HCT116 (cell line): ENCODE results near the gene TUBGCP5. TPM values are rescaled to one million over a fixed set of nuclear protein-coding genes. Genes with fewer than 3 reads are reported as not detected.

Source experiments
- EGR1 ChIP-seq: IDR thresholded peaks from 2 replicates; pipeline ENCODE4 v1.6.1; 2012; ENCODE audit warnings: low read depth
- EZH2 ChIP-seq: fragments of 200-600 bp; sonication (generic); IDR thresholded peaks from 2 replicates; pipeline ENCODE4 v1.6.1; 2017; ENCODE audit warnings: antibody characterized with exemption, mixed run types
- FOSL1 ChIP-seq: IDR thresholded peaks from 2 replicates; pipeline ENCODE4 v1.6.1; 2012; ENCODE audit warnings: low read depth
- JUND ChIP-seq: IDR thresholded peaks from 2 replicates; pipeline ENCODE4 v1.6.1; 2012
- MAX ChIP-seq: IDR thresholded peaks from 2 replicates; pipeline ENCODE4 v1.6.1; 2012
- POLR2AphosphoS5 ChIP-seq: IDR thresholded peaks from 2 replicates; pipeline ENCODE4 v1.6.1; 2011; ENCODE audit warnings: mild to moderate bottlenecking, low read depth, low read length, moderate library complexity
- REST ChIP-seq: IDR thresholded peaks from 2 replicates; pipeline ENCODE4 v1.6.1; 2012; ENCODE audit warnings: low read depth
- SIN3A ChIP-seq: IDR thresholded peaks from 2 replicates; pipeline ENCODE4 v1.6.1; 2012; ENCODE audit warnings: low read depth
- ZFX ChIP-seq: fragments of 450-650 bp; IDR thresholded peaks from 2 replicates; pipeline ENCODE4 v1.6.1; 2017
- ZNF274 ChIP-seq: fragments of 200-500 bp; sonication (Bioruptor generic); IDR thresholded peaks from 2 replicates; pipeline ENCODE4 v1.6.1; 2014; ENCODE audit warnings: mild to moderate bottlenecking, low read depth, low read length, inconsistent platforms
- total RNA-seq: library from RNA; stranded (reverse); gene quantifications from one replicate; pipeline ENCODE4 v1.2.1, GENCODE V29; 2021; ENCODE audit not compliant: unreplicated experiment

The TUBGCP5 gene
- total RNA-seq, 1 experiment from 2014 or later = 17.9 TPM

- TF ChIP-seq EZH2 (no peak), MAX (peak; percentile 9; the same call in 1 of the 2 replicates), EGR1 (no peak), SIN3A (no peak; the same call in none of the 2 replicates), ZFX (peak; percentile 67), ZNF274 (no peak), JUND (peak; percentile 29; the same call in 1 of the 2 replicates), FOSL1 (0 out of 2 replicates have a peak, but pooled peaks have one; percentile 25), POLR2AphosphoS5 (peak; percentile 64), REST (no peak)
Observed at GRCh38 chr15:22980189-22981050, 58.9 kb downstream of the TUBGCP5 start, which contains the start of gene CYFIP1 (continued).
